Right kidney (tissue), 1 donor: ENCODE results near the gene LAPTM5.
"Not testable (repeated sequence)": the region's sequence is repeated elsewhere in the genome, so short reads cannot be mapped to it uniquely, and the experiment has no call there.

ENCODE experiments used
- DNase-seq: peaks from one replicate; pipeline ENCODE4 v3.0.0-alpha.2; 2016

The LAPTM5 gene

DNA sequence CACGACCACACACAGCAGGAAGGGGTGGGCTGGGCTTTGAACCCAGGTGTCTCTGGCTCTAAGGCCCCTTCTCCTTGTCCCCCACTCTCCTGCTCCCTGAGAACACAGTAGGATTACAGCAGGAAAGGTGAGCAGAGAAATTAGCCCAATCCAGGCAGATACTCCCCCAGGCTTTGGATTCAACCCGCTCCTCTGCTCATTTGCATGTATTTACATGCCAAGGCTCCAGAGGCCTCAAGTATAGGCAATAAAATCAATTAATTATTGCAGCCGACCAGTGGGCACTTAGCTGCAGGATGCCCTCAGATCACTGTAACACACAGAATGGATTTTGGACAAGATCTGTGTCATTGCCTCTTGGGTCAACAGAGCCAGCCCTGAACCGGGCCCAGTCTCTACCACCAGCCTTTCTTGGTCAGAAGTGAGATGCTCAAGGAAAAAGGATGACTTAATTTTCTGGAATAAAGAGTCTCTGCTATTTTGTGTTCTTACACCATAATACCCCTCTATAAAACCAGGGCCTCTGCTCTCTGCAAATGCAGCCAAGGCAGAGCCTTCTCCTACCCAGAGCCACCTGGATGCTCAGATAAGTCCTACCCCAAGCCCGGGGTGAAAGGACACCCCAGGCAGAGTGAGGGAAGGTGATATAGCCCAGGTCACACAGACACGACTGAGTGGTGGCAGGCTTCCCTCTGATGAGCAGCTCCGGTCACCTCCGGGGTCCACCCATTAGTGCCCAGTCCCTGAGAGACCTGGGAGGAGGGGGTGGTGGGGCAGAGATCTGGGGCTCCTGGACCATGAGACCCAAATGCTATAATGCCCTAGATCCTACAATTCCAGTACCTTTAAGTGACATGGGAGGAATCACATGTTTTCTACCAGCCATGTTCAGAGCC is 63.0 kb downstream of the LAPTM5 start:
- DNase-seq: no peak

DNA sequence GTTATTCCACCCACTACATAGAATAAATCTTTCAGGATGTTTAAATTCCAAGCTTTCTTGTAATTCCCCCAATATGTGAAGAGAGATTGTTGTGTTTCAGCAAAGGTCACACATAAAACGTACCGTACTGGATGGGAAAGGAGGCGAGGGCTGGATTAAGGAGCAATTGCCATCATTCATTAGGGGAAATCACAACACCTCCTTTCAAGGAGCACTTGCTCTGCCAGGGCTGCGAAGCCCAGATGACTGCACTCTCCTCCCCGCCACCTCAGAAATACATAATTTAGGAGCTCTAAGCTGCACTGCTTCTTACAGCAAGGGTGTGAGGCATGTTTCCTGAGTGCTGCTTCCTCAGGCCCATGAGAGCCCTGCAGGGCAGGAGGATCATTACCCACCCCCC is 63.8 kb downstream of the LAPTM5 start:
- DNase-seq: no peak

DNA sequence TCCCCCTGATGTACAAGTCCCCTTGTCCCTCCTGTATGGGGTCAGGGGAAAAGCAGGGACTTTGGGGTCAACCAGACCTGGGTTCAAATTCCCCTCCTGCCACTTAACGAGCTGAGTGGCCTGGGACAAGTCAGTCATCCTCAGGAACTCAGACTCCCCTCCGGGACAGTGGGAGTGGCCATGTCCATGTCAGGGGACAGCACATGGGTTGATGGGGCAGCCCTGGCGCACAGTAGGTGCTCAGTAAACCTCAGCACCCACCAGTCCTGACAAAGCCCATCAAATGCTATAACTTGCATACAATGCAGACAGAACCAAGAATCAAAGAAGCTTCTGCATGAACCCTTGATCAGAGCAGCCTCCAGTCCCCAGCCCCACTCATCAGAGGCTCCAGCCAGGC is 64.2 kb downstream of the LAPTM5 start:
- DNase-seq: no peak

DNA sequence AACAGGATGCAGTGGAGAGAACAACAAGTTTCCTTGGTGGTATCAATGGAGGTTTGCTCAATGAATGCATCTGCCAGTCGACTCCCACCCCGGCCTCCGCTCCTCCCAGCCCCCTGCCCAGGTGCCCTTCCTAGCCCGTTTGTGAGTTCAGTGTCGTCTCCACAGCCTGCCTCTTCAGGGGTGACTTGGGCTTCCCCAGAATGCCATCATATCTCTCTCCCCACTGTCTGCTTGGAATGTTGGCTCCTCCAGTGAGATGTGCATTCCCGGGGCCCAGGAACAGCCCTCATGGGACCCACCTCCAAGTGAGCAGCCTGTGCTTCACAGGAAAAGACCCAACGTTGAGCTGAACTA is 64.6 kb downstream of the LAPTM5 start:
- DNase-seq: no peak

DNA sequence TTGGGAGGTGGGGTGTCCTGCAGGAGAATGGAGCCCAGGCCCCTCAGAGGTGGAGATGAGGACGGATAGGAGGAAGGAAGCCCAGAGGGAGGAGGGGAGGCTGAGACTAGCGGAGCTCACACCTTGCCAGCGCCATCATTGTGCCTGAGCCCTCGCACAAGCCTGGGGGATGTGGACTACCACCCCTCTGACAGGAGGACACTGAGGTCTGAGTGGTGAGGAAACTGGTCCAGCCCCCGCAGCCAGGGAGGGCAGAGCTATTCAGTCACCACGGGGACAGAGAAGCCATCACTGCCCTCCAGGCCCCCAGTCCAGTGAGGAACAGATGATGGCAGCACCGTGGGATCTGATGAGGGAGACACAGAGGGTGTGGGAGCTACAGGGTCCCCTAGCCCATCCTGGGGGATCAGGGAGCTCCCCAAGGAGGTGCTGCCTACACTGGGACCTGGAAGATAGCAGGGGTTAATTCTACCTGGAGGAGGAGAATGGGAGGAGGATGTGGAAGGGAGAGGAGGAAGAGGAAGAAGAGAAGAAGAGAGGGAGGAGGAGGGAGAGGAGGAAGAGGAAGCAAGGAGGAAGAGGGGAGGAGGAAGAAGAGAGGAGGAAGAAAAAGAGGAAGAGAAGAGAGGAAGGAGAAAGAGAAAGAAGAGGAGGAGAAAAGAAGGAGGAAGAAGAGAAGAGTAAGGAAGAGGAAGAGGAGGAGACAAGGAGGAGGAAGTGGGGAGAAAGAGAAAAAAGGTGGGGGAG is 65.2 kb downstream of the LAPTM5 start:
- DNase-seq: no peak

DNA sequence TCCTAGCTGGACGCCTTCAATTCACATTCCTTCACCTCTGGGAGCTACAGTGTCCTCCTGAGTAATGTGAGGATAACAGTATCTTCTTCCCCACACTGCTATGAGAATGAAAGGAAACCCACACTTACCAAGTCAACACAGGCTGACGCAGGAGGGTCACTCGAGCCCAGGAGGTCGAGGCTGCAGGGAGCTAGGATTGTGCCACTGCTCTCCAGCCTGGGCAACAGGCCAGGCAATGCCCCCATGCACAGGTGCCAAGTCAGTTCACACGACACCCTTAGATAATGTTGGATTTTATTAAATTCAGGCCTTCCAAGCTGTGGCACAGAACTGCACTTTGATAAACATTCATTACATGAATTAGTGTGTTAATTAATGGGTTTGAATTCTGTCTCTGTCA is 66.1 kb downstream of the LAPTM5 start:
- no peak for DNase-seq

DNA sequence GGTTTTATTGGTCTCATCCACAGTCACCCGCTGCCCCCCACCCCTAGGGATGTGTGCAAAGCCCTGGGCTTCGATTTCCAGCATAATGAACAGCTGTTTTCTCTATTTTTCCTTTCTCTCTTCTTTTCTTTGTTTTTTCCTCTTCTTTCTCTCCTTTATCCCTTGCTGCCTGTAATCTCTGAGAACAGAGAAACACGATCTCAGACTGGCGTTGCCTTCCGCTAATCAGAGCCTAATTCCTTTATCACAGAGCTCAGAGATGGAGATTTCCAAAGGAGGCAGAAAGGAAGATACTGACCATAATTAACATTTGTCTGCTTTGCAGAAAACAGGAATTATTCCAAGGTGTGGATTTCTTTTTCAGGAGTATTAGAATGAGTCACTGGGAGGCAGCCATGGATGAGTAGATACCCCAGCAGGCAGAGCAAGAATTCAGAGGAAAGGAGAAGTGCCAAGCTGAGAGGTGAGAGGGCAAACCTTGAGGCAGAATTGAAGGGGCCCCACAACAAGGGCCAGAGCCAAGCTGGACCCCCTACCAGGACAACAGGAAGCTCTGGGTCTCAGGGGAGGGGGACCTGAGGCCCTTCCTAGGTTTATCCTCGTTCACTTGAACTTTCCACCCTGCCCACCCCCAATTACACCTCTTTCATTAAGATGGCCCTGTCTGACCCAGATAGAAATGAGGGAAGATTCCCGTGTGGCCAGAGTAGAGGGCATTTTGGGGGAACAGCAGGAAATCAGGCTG is 67.5 kb downstream of the LAPTM5 start:
- no peak for DNase-seq

DNA sequence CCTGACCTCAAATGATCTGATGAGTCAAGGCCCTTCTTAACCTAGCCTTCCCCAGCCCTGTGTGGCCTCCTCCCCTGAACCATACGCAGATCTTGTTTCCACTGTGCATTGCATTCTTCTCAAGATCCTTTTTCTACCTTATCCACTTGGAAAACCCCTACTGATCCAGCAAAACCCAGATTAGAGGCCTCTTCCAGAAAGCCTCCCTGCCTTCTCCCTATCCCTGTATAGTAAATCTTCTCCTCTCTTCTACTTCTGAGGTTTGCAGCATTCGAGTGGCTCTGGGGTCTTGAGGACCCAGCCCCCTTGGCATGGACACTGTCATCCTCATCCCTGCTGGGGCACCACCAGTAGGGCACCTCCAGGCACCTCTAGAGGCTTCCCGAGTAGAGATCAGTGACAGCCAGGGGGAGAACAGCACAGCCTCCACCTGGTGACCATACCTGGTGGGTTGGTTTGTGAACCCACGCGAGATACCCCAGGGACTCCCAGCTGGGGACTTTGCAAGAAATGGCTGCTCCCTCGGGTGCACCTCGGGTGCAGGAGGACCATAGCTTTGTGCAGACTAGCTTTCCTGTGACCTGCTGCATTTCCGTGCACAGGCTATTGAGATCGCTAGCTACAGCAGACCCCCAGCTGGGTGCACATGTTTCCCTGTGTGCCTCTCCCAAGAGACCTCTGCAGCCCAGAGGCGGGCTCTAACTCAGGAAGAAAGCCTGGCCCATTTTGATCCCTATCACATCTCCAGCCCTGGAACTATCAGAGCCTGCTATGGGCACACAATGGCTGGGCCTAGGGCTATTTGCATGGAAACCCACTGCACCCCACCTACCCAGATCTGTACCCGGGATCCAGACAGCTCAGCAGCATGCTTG is 68.4 kb downstream of the LAPTM5 start:
- DNase-seq: no peak

DNA sequence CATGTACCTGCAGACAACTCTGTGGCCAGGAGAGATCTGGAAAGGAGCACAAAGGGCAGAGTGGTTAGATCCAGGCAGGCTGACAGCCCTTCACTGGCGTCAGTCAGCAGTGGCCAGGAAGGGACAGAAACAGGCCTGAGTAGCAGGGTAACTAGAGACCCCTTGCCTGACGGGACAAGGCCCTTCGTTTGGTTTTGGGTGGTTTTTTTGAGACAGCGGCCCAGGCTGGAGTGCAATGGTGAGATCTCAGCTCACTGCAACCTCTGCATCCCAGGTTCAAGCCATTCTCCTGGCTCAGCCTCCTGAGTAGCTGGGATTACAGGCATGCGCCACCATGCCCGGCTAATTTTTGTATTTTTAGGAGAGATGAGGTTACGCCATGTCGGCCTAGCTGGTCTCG is 69.1 kb downstream of the LAPTM5 start:
- not testable (repeated sequence) for DNase-seq

DNA sequence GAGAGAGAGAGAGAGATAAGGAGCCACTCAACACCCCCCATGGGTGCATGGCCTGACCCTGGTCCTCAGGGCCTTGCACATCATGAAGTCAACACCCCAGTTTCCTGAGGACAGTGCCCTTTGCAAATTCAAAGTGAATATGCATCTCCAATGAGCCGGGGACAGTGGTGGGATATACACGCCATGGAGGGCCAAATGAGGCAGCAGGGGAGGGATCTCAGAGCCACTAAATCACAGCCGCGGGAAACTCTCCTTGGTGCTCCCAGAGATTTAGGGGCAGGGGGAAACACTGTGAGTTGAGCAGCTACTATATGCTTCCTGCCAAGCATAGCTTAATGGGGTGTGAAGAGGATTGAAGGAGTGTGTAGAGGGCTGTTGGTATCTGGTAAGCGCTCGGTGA is 69.7 kb downstream of the LAPTM5 start:
- DNase-seq: no peak

DNA sequence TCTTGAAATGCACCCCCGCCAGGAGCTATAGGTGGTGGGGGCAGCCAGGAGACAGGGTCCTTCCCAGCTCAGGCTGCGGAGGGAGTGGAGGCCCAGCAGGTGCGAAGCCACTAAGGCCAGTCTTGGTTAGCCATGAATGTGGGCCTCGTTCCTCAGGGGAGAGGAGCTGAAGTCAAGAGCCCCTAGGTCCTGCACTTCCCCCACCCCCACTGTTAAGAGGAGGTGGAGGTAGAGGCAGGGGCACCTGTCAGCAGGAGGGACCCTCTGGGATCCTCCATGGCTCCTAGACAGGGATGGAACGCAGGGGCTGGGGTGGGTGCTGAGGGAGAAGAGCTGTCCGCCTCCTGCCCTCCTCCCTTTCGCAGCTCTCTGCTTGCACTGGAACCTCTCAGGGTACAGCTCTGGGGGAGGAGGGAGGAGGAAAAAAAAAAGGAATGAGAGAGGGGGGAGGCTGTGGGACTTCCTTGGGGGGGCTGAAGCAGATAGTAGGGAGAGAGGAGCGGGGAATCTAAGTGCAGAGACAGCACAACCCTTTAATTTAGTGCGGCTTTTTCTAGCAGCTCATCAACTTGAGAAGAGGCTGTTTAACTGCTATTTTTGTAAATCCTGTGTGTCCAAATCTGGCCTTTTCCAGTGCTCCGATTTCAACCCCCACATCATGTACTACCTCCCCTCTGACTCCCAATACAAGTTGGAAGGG is 71.2 kb downstream of the LAPTM5 start:
- no peak for DNase-seq

DNA sequence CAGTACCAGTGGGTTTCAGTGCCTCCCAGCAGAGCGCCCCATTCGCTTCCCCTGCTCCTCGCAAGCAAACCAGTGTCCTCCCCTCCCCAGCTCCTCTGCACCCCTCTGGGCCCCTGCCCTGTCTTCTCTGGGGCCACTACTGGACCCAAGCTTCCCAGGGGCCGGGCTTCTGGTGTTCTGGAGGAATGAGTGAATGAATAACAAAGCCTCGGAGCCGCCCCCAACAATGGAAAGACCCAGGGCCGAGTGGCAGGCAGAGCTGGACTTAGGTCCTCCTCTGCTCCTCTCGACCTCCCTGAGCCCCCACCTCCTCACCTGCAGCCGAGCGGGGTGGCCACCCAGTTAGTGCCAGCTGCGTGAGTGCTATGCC is 71.8 kb downstream of the LAPTM5 start:
- no peak for DNase-seq

DNA sequence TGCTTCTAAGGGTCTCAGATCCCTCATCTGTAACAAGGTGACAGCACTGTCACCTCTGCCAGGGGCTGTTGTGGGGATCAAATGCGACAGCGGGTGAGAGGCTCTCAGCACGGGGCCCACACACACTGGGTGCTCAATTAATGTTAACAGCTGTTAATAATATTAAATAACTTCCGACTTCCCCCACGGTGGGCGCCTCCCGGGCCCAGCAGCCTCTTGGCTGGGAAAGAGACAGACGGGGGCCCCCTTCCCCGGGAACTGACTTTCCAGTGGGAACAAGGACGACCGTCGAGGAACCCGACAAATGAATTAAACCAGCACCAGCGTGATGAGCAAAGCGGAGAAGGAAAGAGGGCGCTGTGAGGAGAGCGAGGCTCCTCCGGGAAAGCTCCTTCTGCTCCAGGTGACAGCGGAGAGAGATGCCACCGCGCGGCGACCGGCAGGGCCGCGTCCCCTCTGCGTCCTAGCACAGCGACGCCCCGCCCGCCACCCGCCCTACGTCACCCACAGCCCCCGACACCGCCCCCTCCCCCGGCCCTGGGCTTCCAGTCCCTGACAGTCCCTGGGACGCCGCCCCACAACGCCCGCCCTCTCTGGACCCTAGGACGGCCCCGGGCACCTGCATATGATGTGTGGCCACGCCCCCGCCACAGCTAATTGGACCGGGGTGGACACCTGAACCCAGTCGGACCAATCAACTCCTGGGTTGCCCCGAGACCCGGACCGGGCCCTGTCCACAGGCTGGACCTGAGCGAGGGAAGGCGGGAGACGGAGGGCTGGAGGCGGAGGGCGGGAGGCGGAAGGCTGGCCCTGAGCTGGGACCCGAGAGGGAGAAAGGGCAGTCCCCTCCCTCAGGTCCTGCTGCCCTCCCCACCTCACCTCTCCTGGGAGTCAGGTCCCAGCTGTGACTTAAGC is 72.4 kb downstream of the LAPTM5 start:
- peak; percentile 70 for DNase-seq

DNA sequence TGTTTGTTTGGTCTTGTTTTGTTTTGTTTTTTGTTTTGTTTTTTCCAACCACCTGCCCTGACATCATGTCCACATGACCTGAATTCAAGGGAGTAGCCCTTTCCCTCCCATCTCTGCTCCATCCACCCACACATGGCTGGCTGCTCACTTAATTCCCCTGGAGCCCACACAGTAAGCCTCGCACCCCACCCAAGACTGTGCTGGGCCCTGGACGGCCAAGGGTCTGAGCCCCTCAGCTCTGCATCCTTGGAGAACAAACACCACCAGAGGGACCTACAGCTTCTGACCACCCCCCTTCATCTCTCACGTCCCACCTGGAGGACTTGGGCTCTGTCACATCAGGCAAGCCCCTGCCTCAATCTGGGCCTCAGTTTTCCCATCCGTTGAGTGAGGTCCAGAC is 73.3 kb downstream of the LAPTM5 start:
- no peak for DNase-seq

DNA sequence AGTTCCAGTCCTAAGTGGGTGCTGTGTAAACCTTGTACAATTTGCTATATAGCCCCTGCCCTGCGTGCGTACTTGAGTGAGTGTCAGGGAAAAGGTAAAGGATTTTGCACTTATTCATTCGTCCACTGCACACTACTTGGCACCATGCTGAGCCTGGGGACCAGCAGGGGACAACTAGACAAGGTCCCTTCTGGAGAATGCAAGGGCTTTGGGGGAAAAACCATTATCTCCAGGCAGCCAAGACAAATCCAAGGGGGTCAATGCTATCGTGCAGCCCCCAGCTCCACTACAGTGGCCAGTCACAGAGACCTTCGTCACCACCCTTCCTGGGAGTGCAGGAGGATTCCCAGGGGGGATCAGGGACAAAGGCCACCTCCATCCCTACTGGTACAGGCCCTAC is 73.9 kb downstream of the LAPTM5 start:
- DNase-seq: no peak
